Gastroesophageal sphincter (tissue), 4 donors: ENCODE data around the gene MEF2D. TPM values are rescaled to one million over a fixed set of nuclear protein-coding genes. Genes with fewer than 3 reads are reported as not detected.

ENCODE experiments used
- ATAC-seq: fragments of 150-250 bp; one replicate; pipeline ENCODE4 v1.9.1; 2016; ENCODE audit warnings: mild to moderate bottlenecking, moderate library complexity
- H3K27ac ChIP-seq, 4 donors: fragments of 200-600 bp; sonication (generic) in 3 of 4; 1 replicate in 3 of 4; 2 replicates in 1 of 4; pipeline ENCODE4 v1.5.1; 2016 to 2019
- H3K27me3 ChIP-seq: fragments of 200-600 bp; sonication (generic); one replicate; pipeline ENCODE4 v1.5.1; 2019
- H3K36me3 ChIP-seq, 2 donors: fragments of 200-600 bp; sonication (generic); one replicate each; pipeline ENCODE4 v1.5.1; 2019; ENCODE audit warnings: control low read depth in 1 of 2
- H3K4me1 ChIP-seq, 3 donors: fragments of 200-600 bp; sonication (generic); 1 replicate in 2 of 3; 2 replicates in 1 of 3; pipeline ENCODE4 v1.5.1; 2016 to 2019; ENCODE audit warnings: control low read depth in 2 of 3
- H3K4me3 ChIP-seq, 2 donors: fragments of 200-600 bp; sonication (generic); one replicate each; pipeline ENCODE4 v1.5.1; 2019; ENCODE audit warnings: mild to moderate bottlenecking in 1 of 2, moderate library complexity in 1 of 2
- H3K9me3 ChIP-seq, 3 donors: fragments of 200-600 bp; sonication (generic); one replicate each; pipeline ENCODE4 v1.5.1; 2017 to 2019; ENCODE audit warnings: control low read depth in 2 of 3
- EP300 ChIP-seq: sonication (generic); formaldehyde crosslinking; IDR thresholded peaks from one replicate; pipeline ENCODE4 v1.6.1; 2017; ENCODE audit warnings: antibody characterized with exemption, mild to moderate bottlenecking
- POLR2A ChIP-seq, 2 donors: fragments of 450-650 bp; IDR thresholded peaks; one replicate each; pipeline ENCODE4 v1.6.1; 2017; ENCODE audit warnings: antibody characterized with exemption in 2 of 2, mild to moderate bottlenecking in 2 of 2, moderate library complexity in 1 of 2
- POLR2AphosphoS5 ChIP-seq: sonication (generic); formaldehyde crosslinking; IDR thresholded peaks from one replicate; pipeline ENCODE4 v1.6.1; 2017; ENCODE audit warnings: antibody characterized with exemption
- WGBS, 2 donors: methylation state at CpG; one replicate each; pipeline ENCODE4 v1.1.5; 2018; ENCODE audit warnings: low coverage in 1 of 2; 5-methylcytosine and 5-hydroxymethylcytosine counted together
- total RNA-seq, 4 donors: library from RNA; depleted of rRNA; stranded (reverse); fragments of >200 nt; gene quantifications; one replicate each; pipeline ENCODE4 v1.1.0, GENCODE V29; 2016
- TF ChIP-seq, protein P1 (sequence below), 4 experiments: fragments of 200-600 bp in 2 of 4; fragments of 450-650 bp in 2 of 4; sonication (generic) in 1 of 4; IDR thresholded peaks; one replicate each; pipeline ENCODE4 v1.5.1; 2017 to 2019; ENCODE audit warnings: antibody characterized with exemption in 4 of 4, mild to moderate bottlenecking in 2 of 4, moderate library complexity in 2 of 4

Gene MEF2D
- total RNA-seq, 4 donors from 2014 or later, result 49.0 to 94.3 (median 67.1) TPM

DNA sequence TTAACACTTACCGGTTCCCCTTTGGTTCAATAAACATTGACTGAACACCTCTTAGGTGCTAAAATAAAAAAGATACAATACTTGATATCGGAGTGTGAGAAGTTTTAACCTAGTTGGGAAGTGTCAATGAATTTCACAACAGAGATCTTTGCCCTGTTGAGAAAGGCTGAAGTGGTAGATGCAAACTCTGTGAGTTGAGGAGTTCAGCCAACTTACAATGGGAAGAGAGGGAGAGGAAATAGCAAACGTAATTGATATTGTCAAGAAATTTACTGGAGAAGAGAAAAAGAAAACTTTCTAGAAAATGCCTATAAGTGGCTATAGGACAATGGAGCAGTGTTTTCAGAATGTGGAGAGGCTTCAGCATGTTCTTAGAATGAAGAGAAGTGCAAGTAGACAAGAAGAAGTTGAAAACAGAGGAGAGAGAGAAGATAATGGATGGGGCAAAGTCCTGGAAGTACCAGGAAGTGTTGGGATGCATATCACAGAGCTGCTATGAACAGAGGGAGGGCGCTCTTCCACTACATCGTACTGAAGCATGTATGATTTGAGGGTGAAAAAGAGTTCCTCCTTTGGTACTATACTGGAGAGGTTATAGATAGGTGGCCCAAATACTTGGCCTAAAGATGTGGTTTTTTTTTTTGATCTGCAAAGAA is 48.9 kb downstream of the MEF2D start:
- Histone ChIP-seq H3K27me3 (no peaks in the 10 kb centered on the region), H3K9me3 (no peaks in the 10 kb centered on the region), H3K27ac (no peak overlapping the region), H3K36me3 (no peaks in the 10 kb centered on the region), H3K4me3 (no peak overlapping the region), H3K4me1 (peaks cover 0 to 9% (median 0%) of the 10 kb centered on the region in 3 donors)
- TF ChIP-seq EP300 (no peak), POLR2A (IDR thresholded peaks at IDR 0.05) (no peak), POLR2AphosphoS5 (no peak)
- TF ChIP-seq, protein P1, sequence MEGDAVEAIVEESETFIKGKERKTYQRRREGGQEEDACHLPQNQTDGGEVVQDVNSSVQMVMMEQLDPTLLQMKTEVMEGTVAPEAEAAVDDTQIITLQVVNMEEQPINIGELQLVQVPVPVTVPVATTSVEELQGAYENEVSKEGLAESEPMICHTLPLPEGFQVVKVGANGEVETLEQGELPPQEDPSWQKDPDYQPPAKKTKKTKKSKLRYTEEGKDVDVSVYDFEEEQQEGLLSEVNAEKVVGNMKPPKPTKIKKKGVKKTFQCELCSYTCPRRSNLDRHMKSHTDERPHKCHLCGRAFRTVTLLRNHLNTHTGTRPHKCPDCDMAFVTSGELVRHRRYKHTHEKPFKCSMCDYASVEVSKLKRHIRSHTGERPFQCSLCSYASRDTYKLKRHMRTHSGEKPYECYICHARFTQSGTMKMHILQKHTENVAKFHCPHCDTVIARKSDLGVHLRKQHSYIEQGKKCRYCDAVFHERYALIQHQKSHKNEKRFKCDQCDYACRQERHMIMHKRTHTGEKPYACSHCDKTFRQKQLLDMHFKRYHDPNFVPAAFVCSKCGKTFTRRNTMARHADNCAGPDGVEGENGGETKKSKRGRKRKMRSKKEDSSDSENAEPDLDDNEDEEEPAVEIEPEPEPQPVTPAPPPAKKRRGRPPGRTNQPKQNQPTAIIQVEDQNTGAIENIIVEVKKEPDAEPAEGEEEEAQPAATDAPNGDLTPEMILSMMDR (IDR thresholded peaks at IDR 0.05), result no peak
- ATAC-seq, result no peak
- WGBS, 2 donors, result 57 to 71% methylated on average over 4 to 5 of the region's 5 CpGs

DNA sequence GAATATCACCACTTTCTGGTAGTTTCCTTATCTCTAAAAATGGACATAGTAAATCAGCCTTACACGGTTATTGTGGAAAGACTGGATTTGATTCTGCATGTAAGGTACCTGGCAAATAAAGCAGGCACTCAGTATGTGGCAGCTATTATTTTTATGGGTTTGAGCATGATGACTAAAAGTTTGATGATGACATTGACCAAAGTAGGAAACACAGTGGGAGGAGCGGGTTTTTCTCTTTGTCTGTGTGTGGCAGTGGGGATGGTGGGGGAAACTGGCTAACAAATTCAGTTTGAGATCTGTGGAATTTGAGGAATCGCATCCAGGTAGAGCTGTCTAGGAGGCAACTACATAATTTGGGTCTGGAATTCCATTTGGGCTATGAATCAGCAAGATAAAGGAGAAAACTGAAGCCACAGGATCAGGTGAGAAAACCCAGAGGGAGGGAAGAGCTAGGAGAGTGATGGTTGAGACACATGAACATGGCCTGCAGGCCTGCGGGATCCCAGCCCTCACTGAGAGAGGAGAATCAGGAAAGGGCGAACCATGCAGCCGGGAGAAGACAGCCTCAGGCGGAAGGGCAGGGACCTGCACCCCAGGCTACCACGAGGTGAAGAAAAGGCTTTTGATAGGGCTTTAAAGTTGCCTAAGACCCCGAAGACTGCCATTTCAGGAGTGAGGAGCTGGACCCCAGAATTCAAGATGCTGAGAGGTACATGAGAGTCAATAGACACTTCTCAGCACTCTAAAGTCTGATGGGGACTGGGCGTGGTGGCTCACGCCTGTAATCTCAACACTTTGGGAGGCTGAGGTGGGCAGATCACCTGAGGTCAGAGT is 52.2 kb downstream of the MEF2D start:
- Histone ChIP-seq H3K4me1 (peaks cover 0 to 7% (median 0%) of the 10 kb centered on the region in 3 donors), H3K27me3 (peaks cover 24% of the 10 kb centered on the region), H3K9me3 (no peaks in the 10 kb centered on the region), H3K27ac (no peak overlapping the region), H3K4me3 (no peak overlapping the region), H3K36me3 (no peaks in the 10 kb centered on the region)
- TF ChIP-seq, protein P1 (IDR thresholded peaks at IDR 0.05), result no peak
- no peak for TF ChIP-seq POLR2A (IDR thresholded peaks at IDR 0.05)
- no peak for TF ChIP-seq EP300
- no peak for TF ChIP-seq POLR2AphosphoS5
- WGBS, 2 donors, result 85 to 87% methylated on average over 3 to 9 of the region's 11 CpGs
- ATAC-seq, result no peak

DNA sequence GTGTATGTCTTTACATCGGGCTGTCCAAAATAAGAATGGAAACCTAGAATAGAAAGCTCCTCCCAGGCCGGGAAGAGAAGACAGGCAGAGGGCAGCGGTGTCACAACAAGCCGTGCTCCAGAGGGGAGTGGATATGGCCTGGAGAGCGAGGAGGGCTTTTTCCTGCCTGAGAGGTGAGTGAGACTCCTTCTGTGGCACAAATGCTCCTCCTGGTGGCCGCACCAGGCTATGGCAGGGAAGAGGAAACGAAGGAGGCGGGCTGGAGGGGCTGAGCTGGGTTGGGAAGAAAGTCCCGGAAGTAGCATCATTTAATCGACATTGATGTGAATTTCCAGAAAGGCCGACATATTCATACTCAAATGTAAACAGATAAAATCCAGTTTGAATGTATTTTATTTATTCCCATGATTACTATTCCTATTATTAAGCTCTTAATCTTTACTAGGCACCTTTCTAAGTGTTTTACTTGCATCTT is 54.7 kb downstream of the MEF2D start:
- Histone ChIP-seq H3K9me3 (no peaks in the 10 kb centered on the region), H3K4me1 (peaks cover 0 to 7% (median 0%) of the 10 kb centered on the region in 3 donors), H3K27ac (no peak overlapping the region), H3K4me3 (no peak overlapping the region), H3K27me3 (peaks cover 49% of the 10 kb centered on the region), H3K36me3 (no peaks in the 10 kb centered on the region)
- WGBS, 2 donors, result 1 to 2% methylated on average over 7 to 9 of the region's 11 CpGs
- TF ChIP-seq POLR2A (IDR thresholded peaks at IDR 0.05) (no peak), POLR2AphosphoS5 (no peak), EP300 (no peak)
- TF ChIP-seq, protein P1 (IDR thresholded peaks at IDR 0.05), result peak; percentile 90 to 96 (median 94)
- ATAC-seq, result peak; percentile 89

DNA sequence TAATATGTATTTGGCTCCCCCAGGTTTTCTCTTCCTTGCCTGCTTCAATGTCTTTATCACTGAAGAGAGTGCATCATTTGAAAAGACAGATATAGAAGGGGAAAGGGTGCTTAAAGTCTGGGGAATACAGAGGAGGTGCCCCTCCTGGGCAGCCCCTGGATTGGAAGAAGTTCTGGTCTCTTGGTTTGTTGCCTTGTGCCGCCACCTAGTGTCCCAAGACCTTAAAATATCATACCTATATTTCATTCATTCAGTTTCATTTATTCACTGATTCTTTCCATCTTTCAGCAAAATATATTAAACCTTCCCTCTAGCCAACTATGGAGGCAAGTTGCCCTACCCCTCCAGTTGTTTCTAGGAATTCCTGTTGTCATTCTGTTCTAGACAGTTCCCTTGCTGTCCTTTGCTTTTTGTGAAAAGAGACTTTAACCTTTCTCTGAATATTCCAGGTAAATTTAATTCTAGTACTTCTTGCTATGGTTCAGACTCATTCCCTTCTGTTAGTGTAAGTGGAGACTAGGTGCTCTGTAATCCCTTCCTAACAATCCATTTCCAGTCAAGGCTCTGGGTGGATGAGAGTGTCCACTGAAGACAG is 56.1 kb downstream of the MEF2D start:
- H3K9me3 ChIP-seq, result no peaks in the 10 kb centered on the region
- no peak overlapping the region for H3K4me3 ChIP-seq
- no peak overlapping the region for H3K27ac ChIP-seq
- no peak for ATAC-seq
- H3K36me3 ChIP-seq, result no peaks in the 10 kb centered on the region
- TF ChIP-seq, protein P1 (IDR thresholded peaks at IDR 0.05), result no peak
- no peak for TF ChIP-seq EP300
- TF ChIP-seq POLR2AphosphoS5, result no peak
- TF ChIP-seq POLR2A (IDR thresholded peaks at IDR 0.05), result no peak
- WGBS, 2 donors, result 58 to 64% methylated on average over 1 of the region's 1 CpG
- H3K4me1 ChIP-seq, result peaks cover 0 to 7% (median 0%) of the 10 kb centered on the region in 3 donors
- H3K27me3 ChIP-seq, result peaks cover 63% of the 10 kb centered on the region
